ENCODE data around the gene PMF1.

PMF1 gene

GRCh38 chr1:156284757-156285156, 72.0 kb downstream of the PMF1 start:
- no peak for DNase-seq (ENCODE audit: low spot score)
- TF ChIP-seq, protein P1, sequence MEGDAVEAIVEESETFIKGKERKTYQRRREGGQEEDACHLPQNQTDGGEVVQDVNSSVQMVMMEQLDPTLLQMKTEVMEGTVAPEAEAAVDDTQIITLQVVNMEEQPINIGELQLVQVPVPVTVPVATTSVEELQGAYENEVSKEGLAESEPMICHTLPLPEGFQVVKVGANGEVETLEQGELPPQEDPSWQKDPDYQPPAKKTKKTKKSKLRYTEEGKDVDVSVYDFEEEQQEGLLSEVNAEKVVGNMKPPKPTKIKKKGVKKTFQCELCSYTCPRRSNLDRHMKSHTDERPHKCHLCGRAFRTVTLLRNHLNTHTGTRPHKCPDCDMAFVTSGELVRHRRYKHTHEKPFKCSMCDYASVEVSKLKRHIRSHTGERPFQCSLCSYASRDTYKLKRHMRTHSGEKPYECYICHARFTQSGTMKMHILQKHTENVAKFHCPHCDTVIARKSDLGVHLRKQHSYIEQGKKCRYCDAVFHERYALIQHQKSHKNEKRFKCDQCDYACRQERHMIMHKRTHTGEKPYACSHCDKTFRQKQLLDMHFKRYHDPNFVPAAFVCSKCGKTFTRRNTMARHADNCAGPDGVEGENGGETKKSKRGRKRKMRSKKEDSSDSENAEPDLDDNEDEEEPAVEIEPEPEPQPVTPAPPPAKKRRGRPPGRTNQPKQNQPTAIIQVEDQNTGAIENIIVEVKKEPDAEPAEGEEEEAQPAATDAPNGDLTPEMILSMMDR (IDR thresholded peaks at IDR 0.05; ENCODE audit: extremely low read depth, missing control alignments), result no peak

DNA sequence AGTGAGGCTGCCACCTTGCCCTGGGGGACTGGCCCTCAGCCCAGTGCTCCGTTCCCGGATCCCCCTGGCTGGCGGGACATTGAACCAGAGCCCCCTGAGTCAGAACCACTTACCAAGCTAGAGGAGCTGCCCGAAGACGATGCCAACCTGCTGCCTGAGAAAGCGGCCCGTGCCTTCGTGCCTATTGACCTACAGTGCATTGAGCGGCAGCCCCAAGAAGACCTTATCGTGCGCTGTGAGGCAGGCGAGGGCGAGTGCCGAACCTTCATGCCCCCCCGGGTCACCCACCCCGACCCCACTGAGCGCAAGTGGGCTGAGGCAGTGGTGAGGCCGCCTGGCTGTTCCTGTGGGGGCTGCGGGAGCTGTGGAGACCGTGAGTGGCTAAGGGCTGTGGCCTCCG, 72.6 kb downstream of the PMF1 start:
- DNase-seq (ENCODE audit: low spot score), result no peak
- TF ChIP-seq, protein P1 (IDR thresholded peaks at IDR 0.05; ENCODE audit: extremely low read depth, missing control alignments), result no peak

- DNase-seq (ENCODE audit: low spot score), result no peak
- TF ChIP-seq, protein P1 (IDR thresholded peaks at IDR 0.05; ENCODE audit: extremely low read depth, missing control alignments), result no peak
These were observed 73.3 kb downstream of the PMF1 start for GRCh38 chr1:156286061-156286460.

Data from GM20000 (cell line).